Bronchial epithelial cell (primary cell): ENCODE data around the gene SPATA16. TPM values are rescaled to one million over a fixed set of nuclear protein-coding genes. Genes with fewer than 3 reads are reported as not detected.

ENCODE experiments used
- DNase-seq: peaks from one replicate; pipeline ENCODE4 v3.0.0-alpha.2; 2010; ENCODE audit warnings: low read depth
- FAIRE-seq: peaks from 2 replicates; lab custom pipeline; 2011; peaks lifted over from hg19 to GRCh38; lab: Jason Lieb, UNC
- H3K27me3 ChIP-seq: 2 replicates; pipeline ENCODE4 v1.5.1; 2011; ENCODE audit warnings: low read length; ENCODE audit not compliant: control insufficient read depth, insufficient read depth
- H3K36me3 ChIP-seq: 2 replicates; pipeline ENCODE4 v1.5.1; 2011; ENCODE audit warnings: low read length; ENCODE audit not compliant: control insufficient read depth, insufficient read depth
- H3K4me3 ChIP-seq: 2 replicates; pipeline ENCODE4 v1.5.1; 2011; ENCODE audit warnings: mild to moderate bottlenecking, low read depth, low read length, control low read depth
- CTCF ChIP-seq: IDR thresholded peaks from 2 replicates; pipeline ENCODE4 v1.5.1; 2011; ENCODE audit warnings: mild to moderate bottlenecking, moderate library complexity, low read length, control low read depth, inconsistent platforms; ENCODE audit not compliant: insufficient read depth, severe bottlenecking
- total RNA-seq: library from RNA; depleted of rRNA; stranded (reverse); fragments of >200 nt; gene quantifications from 2 replicates; pipeline ENCODE4 v1.2.1, GENCODE V29; 2014

SPATA16 gene
- total RNA-seq, 1 donor from 2014 or later: not detected

- H3K27me3 ChIP-seq: no peaks in the 10 kb centered on the region
- H3K36me3 ChIP-seq: no peaks in the 10 kb centered on the region
- DNase-seq (no peak), FAIRE-seq (no peak)
- TF ChIP-seq CTCF: no peak
- H3K4me3 ChIP-seq: no peak overlapping the region
Observed at GRCh38 chr3:172911142-172911541, 229.9 kb downstream of the SPATA16 start.

GRCh38 chr3:172908771-172909270 is 232.2 kb downstream of the SPATA16 start:
- no peak for TF ChIP-seq CTCF

GRCh38 chr3:172905451-172905850 is 235.6 kb downstream of the SPATA16 start:
- FAIRE-seq (no peak), DNase-seq (no peak)
- Histone ChIP-seq H3K4me3 (no peak overlapping the region), H3K27me3 (no peaks in the 10 kb centered on the region), H3K36me3 (no peaks in the 10 kb centered on the region)
- TF ChIP-seq CTCF: no peak

More at GRCh38 chr3:172908771-172909270, 232.2 kb downstream of the SPATA16 start:
- FAIRE-seq: no peak
- DNase-seq: no peak
- Histone ChIP-seq H3K27me3 (no peaks in the 10 kb centered on the region), H3K36me3 (no peaks in the 10 kb centered on the region), H3K4me3 (no peak overlapping the region)

GRCh38 chr3:172904711-172905373 is 236.2 kb downstream of the SPATA16 start:
- no peak for TF ChIP-seq CTCF

GRCh38 chr3:172903642-172904320 is 237.3 kb downstream of the SPATA16 start:
- FAIRE-seq (no peak), DNase-seq (no peak)
- TF ChIP-seq CTCF: no peak
- Histone ChIP-seq H3K27me3 (no peaks in the 10 kb centered on the region), H3K36me3 (no peaks in the 10 kb centered on the region), H3K4me3 (no peak overlapping the region)

More at GRCh38 chr3:172904711-172905373, 236.2 kb downstream of the SPATA16 start:
- DNase-seq (no peak), FAIRE-seq (peak; percentile 36)
- no peak overlapping the region for H3K4me3 ChIP-seq
- H3K36me3 ChIP-seq: no peaks in the 10 kb centered on the region
- no peaks in the 10 kb centered on the region for H3K27me3 ChIP-seq
